Esophagus muscularis mucosa (tissue), 3 donors: Measurements from ENCODE around the gene RNF144A.

ENCODE experiments used
- POLR2A ChIP-seq: fragments of 450-650 bp; IDR thresholded peaks from one replicate; pipeline ENCODE4 v1.6.1; 2017; ENCODE audit warnings: antibody characterized with exemption, moderate library complexity, mild to moderate bottlenecking, low read depth
- POLR2AphosphoS5 ChIP-seq, 2 donors: sonication (generic); formaldehyde crosslinking; IDR thresholded peaks; one replicate each; pipeline ENCODE4 v1.6.1; 2017; ENCODE audit warnings: antibody characterized with exemption in 2 of 2
- TF ChIP-seq, protein P1 (sequence below), 3 experiments: fragments of 200-600 bp in 2 of 3; fragments of 450-650 bp in 1 of 3; sonication (generic) in 2 of 3; IDR thresholded peaks; one replicate each; pipeline ENCODE4 v1.5.1; 2017 to 2019; ENCODE audit warnings: antibody characterized with exemption in 3 of 3, mild to moderate bottlenecking in 2 of 3, moderate library complexity in 1 of 3

DNA sequence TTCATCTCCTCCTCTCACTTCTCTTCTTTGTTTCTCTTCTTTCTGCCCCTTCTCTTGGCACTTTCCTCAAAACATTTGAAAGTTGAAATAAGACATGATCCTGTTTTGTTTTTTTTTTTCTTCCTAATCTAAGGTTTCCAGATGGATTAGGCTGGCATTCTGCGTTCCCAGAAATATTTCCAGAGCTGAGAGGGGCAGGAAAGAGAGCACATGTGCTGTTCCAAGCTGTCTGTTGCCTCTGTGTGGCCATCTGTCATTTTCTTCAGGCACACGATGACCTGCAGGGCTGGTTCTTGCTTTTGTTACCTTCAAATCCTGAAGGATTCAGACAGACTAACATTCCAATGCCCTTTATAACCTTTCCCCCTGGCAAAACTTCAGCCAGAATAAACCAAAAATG lies 142.9 kb downstream of the RNF144A start:
- TF ChIP-seq POLR2A, result no peak
- TF ChIP-seq, protein P1, sequence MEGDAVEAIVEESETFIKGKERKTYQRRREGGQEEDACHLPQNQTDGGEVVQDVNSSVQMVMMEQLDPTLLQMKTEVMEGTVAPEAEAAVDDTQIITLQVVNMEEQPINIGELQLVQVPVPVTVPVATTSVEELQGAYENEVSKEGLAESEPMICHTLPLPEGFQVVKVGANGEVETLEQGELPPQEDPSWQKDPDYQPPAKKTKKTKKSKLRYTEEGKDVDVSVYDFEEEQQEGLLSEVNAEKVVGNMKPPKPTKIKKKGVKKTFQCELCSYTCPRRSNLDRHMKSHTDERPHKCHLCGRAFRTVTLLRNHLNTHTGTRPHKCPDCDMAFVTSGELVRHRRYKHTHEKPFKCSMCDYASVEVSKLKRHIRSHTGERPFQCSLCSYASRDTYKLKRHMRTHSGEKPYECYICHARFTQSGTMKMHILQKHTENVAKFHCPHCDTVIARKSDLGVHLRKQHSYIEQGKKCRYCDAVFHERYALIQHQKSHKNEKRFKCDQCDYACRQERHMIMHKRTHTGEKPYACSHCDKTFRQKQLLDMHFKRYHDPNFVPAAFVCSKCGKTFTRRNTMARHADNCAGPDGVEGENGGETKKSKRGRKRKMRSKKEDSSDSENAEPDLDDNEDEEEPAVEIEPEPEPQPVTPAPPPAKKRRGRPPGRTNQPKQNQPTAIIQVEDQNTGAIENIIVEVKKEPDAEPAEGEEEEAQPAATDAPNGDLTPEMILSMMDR (IDR thresholded peaks at IDR 0.05), result no peak
- TF ChIP-seq POLR2AphosphoS5 (IDR thresholded peaks at IDR 0.05), result no peak
